HCT116 (cell line): ENCODE measurements around the gene KLHDC7B. TPM values are rescaled to one million over a fixed set of nuclear protein-coding genes. Genes with fewer than 3 reads are reported as not detected.

ENCODE experiments used
- ATAC-seq: fragments of 200-7000 bp; cut with Tn5 transposase; 2 replicates; pipeline ENCODE4 v1.9.1; 2020; ENCODE audit warnings: mild to moderate bottlenecking, moderate library complexity
- BruUV-seq: library from RNA; stranded (reverse); fragments of 400-500 nt; replicated peaks from 2 replicates; lab custom pipeline; 2021; lab: Mats Ljungman, UMichigan
- CTCF ChIA-PET: fragments of 300-600 bp; sonication (Branson Sonifier 250); formaldehyde crosslinking; loops from one replicate; lab custom pipeline; 2021; ENCODE audit warnings: antibody characterized with exemption; lab: Charles Lee
- POLR2A ChIA-PET: fragments of 300-600, 350-600 bp; sonication (Branson Sonifier 250); formaldehyde crosslinking; loops from one replicate; lab custom pipeline; 2021; ENCODE audit warnings: antibody characterized with exemption; lab: Charles Lee
- RAD21 ChIA-PET, 2 experiments: fragments of 300-600 bp; sonication (Branson Sonifier 250); formaldehyde crosslinking; loops; one replicate each; lab custom pipeline; 2023; ENCODE audit warnings: low total read pairs in 2 of 2; ENCODE audit not compliant: uncharacterized antibody in 2 of 2, unreplicated experiment in 2 of 2, low non-redundant PET in 1 of 2; lab: Charles Lee
- DNase-seq: peaks from one replicate; pipeline ENCODE4 v3.0.0-alpha.2; 2010; ENCODE audit warnings: low read depth, low spot score
- H2AFZ ChIP-seq: fragments of 200-600 bp; shearing (Covaris generic), sonication (generic); 2 replicates; pipeline ENCODE4 v1.6.1; 2017; ENCODE audit warnings: low read depth, mixed run types, mixed read lengths, antibody characterized with exemption, low read length; ENCODE audit not compliant: poor library complexity, severe bottlenecking
- H3K27ac ChIP-seq: 2 replicates; pipeline ENCODE4 v1.5.1; 2012; ENCODE audit warnings: low read depth, low read length
- H3K27me3 ChIP-seq: fragments of 200-600 bp; sonication (generic); 2 replicates; pipeline ENCODE4 v1.6.1; 2016; ENCODE audit warnings: mixed run types, low read length, mixed read lengths; ENCODE audit not compliant: insufficient read depth
- H3K36me3 ChIP-seq, 2 experiments: fragments of 200-500 bp in 1 of 2; fragments of 200-600 bp in 1 of 2; sonication (Bioruptor generic) in 1 of 2; sonication (generic) in 1 of 2; 2 replicates each; pipeline versions ENCODE4 v1.5.1 to v1.6.1; 2014 to 2016; ENCODE audit warnings: low read length in 2 of 2, inconsistent platforms in 1 of 2, mixed read lengths in 1 of 2, mixed run types in 1 of 2; ENCODE audit not compliant: insufficient read depth in 2 of 2, control insufficient read depth in 1 of 2
- H3K4me1 ChIP-seq, 2 experiments: fragments of 200-600 bp in 1 of 2; sonication (generic) in 1 of 2; 2 replicates each; pipeline versions ENCODE4 v1.5.1 to v1.6.1; 2012 to 2017; ENCODE audit warnings: low read length in 2 of 2, inconsistent platforms in 1 of 2, mild to moderate bottlenecking in 1 of 2, mixed read lengths in 1 of 2, mixed run types in 1 of 2, moderate library complexity in 1 of 2; ENCODE audit not compliant: insufficient read depth in 2 of 2, control insufficient read depth in 1 of 2
- H3K4me2 ChIP-seq: fragments of 200-600 bp; sonication (generic); 2 replicates; pipeline ENCODE4 v1.6.1; 2017; ENCODE audit warnings: mixed run types, low read length, mixed read lengths
- H3K4me3 ChIP-seq, 2 experiments: fragments of 200-600 bp in 1 of 2; sonication (generic) in 1 of 2; replicated peaks in 1 of 2; 2 replicates each; pipeline ENCODE4 v1.5.1; 2011 to 2016; ENCODE audit warnings: low read length in 2 of 2, control low read depth in 1 of 2, low read depth in 1 of 2, mild to moderate bottlenecking in 1 of 2, mixed read lengths in 1 of 2, mixed run types in 1 of 2
- H3K79me2 ChIP-seq: fragments of 200-600 bp; sonication (generic); 2 replicates; pipeline ENCODE4 v1.6.1; 2017; ENCODE audit warnings: mild to moderate bottlenecking, mixed run types, low read length, moderate library complexity, mixed read lengths; ENCODE audit not compliant: insufficient read depth
- H3K9ac ChIP-seq: fragments of 200-600 bp; sonication (generic); 2 replicates; pipeline ENCODE4 v1.6.1; 2016; ENCODE audit warnings: low read length, mixed read lengths
- H3K9me2 ChIP-seq: fragments of 200-600 bp; sonication (generic), shearing (Covaris generic); 2 replicates; pipeline ENCODE4 v1.6.1; 2017; ENCODE audit warnings: mixed run types, mild to moderate bottlenecking, moderate library complexity; ENCODE audit not compliant: insufficient read depth
- H3K9me3 ChIP-seq, 2 experiments: fragments of 200-500 bp in 1 of 2; fragments of 200-600 bp in 1 of 2; sonication (Bioruptor generic) in 1 of 2; sonication (generic) in 1 of 2; 2 replicates each; pipeline ENCODE4 v1.6.1; 2014 to 2017; ENCODE audit warnings: low read length in 2 of 2, mixed read lengths in 2 of 2, inconsistent platforms in 1 of 2, low read depth in 1 of 2, mild to moderate bottlenecking in 1 of 2, mixed run types in 1 of 2, moderate library complexity in 1 of 2; ENCODE audit not compliant: control insufficient read depth in 1 of 2, insufficient read depth in 1 of 2
- H4K20me1 ChIP-seq: fragments of 200-600 bp; sonication (generic), shearing (Covaris generic); 2 replicates; pipeline ENCODE4 v1.6.1; 2017; ENCODE audit warnings: mixed run types, mild to moderate bottlenecking, moderate library complexity; ENCODE audit not compliant: insufficient read depth
- EGR1 ChIP-seq: IDR thresholded peaks from 2 replicates; pipeline ENCODE4 v1.6.1; 2012; ENCODE audit warnings: low read depth
- EZH2 ChIP-seq: fragments of 200-600 bp; sonication (generic); IDR thresholded peaks from 2 replicates; pipeline ENCODE4 v1.6.1; 2017; ENCODE audit warnings: antibody characterized with exemption, mixed run types
- JUND ChIP-seq: IDR thresholded peaks from 2 replicates; pipeline ENCODE4 v1.6.1; 2012
- POLR2A ChIP-seq: IDR thresholded peaks from 2 replicates; pipeline ENCODE4 v1.7.0; 2011; ENCODE audit warnings: borderline replicate concordance; ENCODE audit not compliant: insufficient read depth, insufficient read length; ENCODE audit errors: extremely low read depth
- RAD21 ChIP-seq: IDR thresholded peaks from 2 replicates; pipeline ENCODE4 v1.6.1; 2012; ENCODE audit warnings: low read depth, mild to moderate bottlenecking
- SRF ChIP-seq: IDR thresholded peaks from 2 replicates; pipeline ENCODE4 v1.6.1; 2012; ENCODE audit warnings: low read depth
- TCF7L2 ChIP-seq: IDR thresholded peaks from 2 replicates; pipeline ENCODE4 v1.7.0; 2011; ENCODE audit warnings: borderline replicate concordance, inconsistent platforms; ENCODE audit not compliant: insufficient read depth, insufficient read length; ENCODE audit errors: extremely low read depth
- YY1 ChIP-seq: IDR thresholded peaks from 2 replicates; pipeline ENCODE4 v1.6.1; 2011; ENCODE audit warnings: low read length, low read depth, moderate library complexity, mild to moderate bottlenecking; ENCODE audit not compliant: insufficient replicate concordance; ENCODE audit errors: extremely low read depth
- ZFX ChIP-seq: fragments of 450-650 bp; IDR thresholded peaks from 2 replicates; pipeline ENCODE4 v1.6.1; 2017
- ZNF274 ChIP-seq: fragments of 200-500 bp; sonication (Bioruptor generic); IDR thresholded peaks from 2 replicates; pipeline ENCODE4 v1.6.1; 2014; ENCODE audit warnings: mild to moderate bottlenecking, low read depth, low read length, inconsistent platforms
- intact Hi-C: fragments of 100-400 bp; cut with micrococcal nuclease; formaldehyde crosslinking; loops from 2 replicates; pipeline ENCODE4 v1.10.0; 2022
- total RNA-seq: library from RNA; stranded (reverse); gene quantifications from one replicate; pipeline ENCODE4 v1.2.1, GENCODE V29; 2021; ENCODE audit not compliant: unreplicated experiment
- TF ChIP-seq, protein P1 (sequence below): IDR thresholded peaks from 2 replicates; pipeline ENCODE4 v1.6.1; 2012
- TF ChIP-seq, protein P2 (sequence below), 3 experiments: fragments of 200-600 bp in 1 of 3; sonication (generic) in 1 of 3; IDR thresholded peaks in 2 of 3; conservative IDR thresholded peaks in 1 of 3; 2 replicates each; pipeline ENCODE4 v1.5.1; 2012 to 2017; ENCODE audit warnings: low read depth in 2 of 3, low read length in 2 of 3, antibody characterized with exemption in 1 of 3, borderline replicate concordance in 1 of 3, control low read depth in 1 of 3, mild to moderate bottlenecking in 1 of 3, mixed read lengths in 1 of 3, mixed run types in 1 of 3, moderate library complexity in 1 of 3; ENCODE audit not compliant: insufficient read depth in 1 of 3
- TF ChIP-seq, protein P3 (sequence below): IDR thresholded peaks from 2 replicates; pipeline ENCODE4 v1.6.1; 2012; ENCODE audit warnings: low read depth

Gene KLHDC7B
- total RNA-seq, 1 experiment from 2014 or later, result 0.69 TPM

DNA sequence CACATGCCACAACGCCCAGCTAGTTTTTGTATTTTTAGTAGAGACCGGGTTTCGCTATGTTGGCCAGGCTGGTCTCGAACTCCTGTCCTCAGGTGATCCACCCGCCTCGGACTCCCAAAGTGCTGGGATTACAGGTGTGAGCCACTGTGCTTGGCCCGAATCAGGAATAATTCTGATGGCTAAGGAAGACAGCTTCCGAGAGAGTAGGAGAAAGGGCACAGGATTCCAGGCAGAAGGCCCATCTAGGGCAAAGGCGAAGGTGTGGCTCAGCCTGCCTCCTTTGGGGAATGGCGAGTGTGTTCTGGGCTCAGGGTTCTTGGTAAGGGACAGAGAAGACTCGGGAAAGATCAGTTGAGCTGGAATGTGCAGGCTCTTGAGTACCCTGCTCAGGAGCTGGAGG is 18.6 kb downstream of the KLHDC7B start:
- no TSS peak for BruUV-seq
- Histone ChIP-seq H2AFZ (no peak overlapping the region), H4K20me1 (no peaks in the 10 kb centered on the region), H3K4me1 (peaks cover 6 to 11% of the 10 kb centered on the region in 2 experiments; a peak in 2 of 4 replicates), H3K4me3 (no peak overlapping the region), H3K36me3 (peaks cover 0 to under 1% of the 10 kb centered on the region in 2 experiments; a peak in 1 of 4 replicates), H3K9me3 (no peaks in the 10 kb centered on the region), H3K9me2 (no peaks in the 10 kb centered on the region), H3K79me2 (no peaks in the 10 kb centered on the region), H3K27ac (no peak overlapping the region), H3K27me3 (no peaks in the 10 kb centered on the region), H3K4me2 (peak overlapping the region; percentile 12; the same call in 1 of the 2 replicates), H3K9ac (no peak overlapping the region)
- ATAC-seq (no peak), DNase-seq (no peak)
- TF ChIP-seq, protein P1, sequence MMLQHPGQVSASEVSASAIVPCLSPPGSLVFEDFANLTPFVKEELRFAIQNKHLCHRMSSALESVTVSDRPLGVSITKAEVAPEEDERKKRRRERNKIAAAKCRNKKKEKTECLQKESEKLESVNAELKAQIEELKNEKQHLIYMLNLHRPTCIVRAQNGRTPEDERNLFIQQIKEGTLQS, result no peak
- no peak for TF ChIP-seq YY1
- no peak for TF ChIP-seq TCF7L2
- no peak for TF ChIP-seq EGR1
- TF ChIP-seq ZFX, result no peak
- TF ChIP-seq, protein P2, sequence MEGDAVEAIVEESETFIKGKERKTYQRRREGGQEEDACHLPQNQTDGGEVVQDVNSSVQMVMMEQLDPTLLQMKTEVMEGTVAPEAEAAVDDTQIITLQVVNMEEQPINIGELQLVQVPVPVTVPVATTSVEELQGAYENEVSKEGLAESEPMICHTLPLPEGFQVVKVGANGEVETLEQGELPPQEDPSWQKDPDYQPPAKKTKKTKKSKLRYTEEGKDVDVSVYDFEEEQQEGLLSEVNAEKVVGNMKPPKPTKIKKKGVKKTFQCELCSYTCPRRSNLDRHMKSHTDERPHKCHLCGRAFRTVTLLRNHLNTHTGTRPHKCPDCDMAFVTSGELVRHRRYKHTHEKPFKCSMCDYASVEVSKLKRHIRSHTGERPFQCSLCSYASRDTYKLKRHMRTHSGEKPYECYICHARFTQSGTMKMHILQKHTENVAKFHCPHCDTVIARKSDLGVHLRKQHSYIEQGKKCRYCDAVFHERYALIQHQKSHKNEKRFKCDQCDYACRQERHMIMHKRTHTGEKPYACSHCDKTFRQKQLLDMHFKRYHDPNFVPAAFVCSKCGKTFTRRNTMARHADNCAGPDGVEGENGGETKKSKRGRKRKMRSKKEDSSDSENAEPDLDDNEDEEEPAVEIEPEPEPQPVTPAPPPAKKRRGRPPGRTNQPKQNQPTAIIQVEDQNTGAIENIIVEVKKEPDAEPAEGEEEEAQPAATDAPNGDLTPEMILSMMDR (IDR thresholded peaks at IDR 0.05 in 2 of 3, conservative IDR thresholded peaks at IDR 0.05 in 1 of 3; ENCODE audit: borderline replicate concordance in 1 of 3, insufficient read depth in 1 of 3, low read depth in 2 of 3, low read length in 2 of 3), result no peak
- no peak for TF ChIP-seq EZH2
- TF ChIP-seq, protein P3, sequence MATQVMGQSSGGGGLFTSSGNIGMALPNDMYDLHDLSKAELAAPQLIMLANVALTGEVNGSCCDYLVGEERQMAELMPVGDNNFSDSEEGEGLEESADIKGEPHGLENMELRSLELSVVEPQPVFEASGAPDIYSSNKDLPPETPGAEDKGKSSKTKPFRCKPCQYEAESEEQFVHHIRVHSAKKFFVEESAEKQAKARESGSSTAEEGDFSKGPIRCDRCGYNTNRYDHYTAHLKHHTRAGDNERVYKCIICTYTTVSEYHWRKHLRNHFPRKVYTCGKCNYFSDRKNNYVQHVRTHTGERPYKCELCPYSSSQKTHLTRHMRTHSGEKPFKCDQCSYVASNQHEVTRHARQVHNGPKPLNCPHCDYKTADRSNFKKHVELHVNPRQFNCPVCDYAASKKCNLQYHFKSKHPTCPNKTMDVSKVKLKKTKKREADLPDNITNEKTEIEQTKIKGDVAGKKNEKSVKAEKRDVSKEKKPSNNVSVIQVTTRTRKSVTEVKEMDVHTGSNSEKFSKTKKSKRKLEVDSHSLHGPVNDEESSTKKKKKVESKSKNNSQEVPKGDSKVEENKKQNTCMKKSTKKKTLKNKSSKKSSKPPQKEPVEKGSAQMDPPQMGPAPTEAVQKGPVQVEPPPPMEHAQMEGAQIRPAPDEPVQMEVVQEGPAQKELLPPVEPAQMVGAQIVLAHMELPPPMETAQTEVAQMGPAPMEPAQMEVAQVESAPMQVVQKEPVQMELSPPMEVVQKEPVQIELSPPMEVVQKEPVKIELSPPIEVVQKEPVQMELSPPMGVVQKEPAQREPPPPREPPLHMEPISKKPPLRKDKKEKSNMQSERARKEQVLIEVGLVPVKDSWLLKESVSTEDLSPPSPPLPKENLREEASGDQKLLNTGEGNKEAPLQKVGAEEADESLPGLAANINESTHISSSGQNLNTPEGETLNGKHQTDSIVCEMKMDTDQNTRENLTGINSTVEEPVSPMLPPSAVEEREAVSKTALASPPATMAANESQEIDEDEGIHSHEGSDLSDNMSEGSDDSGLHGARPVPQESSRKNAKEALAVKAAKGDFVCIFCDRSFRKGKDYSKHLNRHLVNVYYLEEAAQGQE, result no peak
- TF ChIP-seq ZNF274, result no peak
- no peak for TF ChIP-seq SRF
- no peak for TF ChIP-seq POLR2A
- TF ChIP-seq JUND, result no peak
- no peak for TF ChIP-seq RAD21
- POLR2A ChIA-PET, result interaction anchor here (1.0 kb wide), 1 partner anchor 64 kb away, joined by 3 read pairs; the partner anchor contains the start of gene ARSA
- intact Hi-C loops, result no loop called here
- RAD21 ChIA-PET, result no interaction called here
- CTCF ChIA-PET, result interaction anchor here (1.4 kb wide), 1 partner anchor 56 kb away, joined by 4 read pairs; no protein-coding TSS in a partner anchor
